Tibial nerve (tissue), 4 donors: ENCODE results near the gene ZNF644.

ENCODE experiments used
- EP300 ChIP-seq, 2 donors: sonication (generic); formaldehyde crosslinking; IDR thresholded peaks; one replicate each; pipeline ENCODE4 v1.6.1; 2017; ENCODE audit warnings: antibody characterized with exemption in 2 of 2, mild to moderate bottlenecking in 1 of 2
- POLR2A ChIP-seq, 2 donors: fragments of 450-650 bp; IDR thresholded peaks; one replicate each; pipeline ENCODE4 v1.6.1; 2017; ENCODE audit warnings: antibody characterized with exemption in 2 of 2, mild to moderate bottlenecking in 2 of 2, moderate library complexity in 2 of 2
- TF ChIP-seq, protein P1 (sequence below), 5 experiments: fragments of 200-600 bp in 3 of 5; fragments of 450-650 bp in 2 of 5; sonication (generic) in 3 of 5; IDR thresholded peaks; one replicate each; pipeline ENCODE4 v1.5.1; 2016 to 2019; ENCODE audit warnings: antibody characterized with exemption in 5 of 5, mild to moderate bottlenecking in 3 of 5, moderate library complexity in 2 of 5

DNA sequence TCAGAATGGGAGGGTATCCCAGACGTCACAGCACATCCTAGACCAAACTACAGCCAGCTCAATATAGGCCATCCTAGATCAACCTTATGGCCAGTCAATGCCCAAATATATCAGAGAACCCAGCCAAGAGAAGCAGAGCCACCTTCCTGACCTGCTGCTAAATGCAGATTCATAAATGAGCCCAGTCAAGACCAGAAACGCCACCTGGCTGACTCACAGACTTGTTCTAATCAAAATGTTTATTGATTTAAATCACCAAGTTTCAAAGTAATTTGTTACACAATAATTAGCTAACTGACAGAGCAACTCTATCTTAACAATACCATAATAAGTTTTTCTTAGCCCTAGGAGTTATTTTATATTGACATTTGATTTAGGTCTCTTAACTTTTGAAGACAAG is 28.6 kb downstream of the ZNF644 start:
- TF ChIP-seq, protein P1, sequence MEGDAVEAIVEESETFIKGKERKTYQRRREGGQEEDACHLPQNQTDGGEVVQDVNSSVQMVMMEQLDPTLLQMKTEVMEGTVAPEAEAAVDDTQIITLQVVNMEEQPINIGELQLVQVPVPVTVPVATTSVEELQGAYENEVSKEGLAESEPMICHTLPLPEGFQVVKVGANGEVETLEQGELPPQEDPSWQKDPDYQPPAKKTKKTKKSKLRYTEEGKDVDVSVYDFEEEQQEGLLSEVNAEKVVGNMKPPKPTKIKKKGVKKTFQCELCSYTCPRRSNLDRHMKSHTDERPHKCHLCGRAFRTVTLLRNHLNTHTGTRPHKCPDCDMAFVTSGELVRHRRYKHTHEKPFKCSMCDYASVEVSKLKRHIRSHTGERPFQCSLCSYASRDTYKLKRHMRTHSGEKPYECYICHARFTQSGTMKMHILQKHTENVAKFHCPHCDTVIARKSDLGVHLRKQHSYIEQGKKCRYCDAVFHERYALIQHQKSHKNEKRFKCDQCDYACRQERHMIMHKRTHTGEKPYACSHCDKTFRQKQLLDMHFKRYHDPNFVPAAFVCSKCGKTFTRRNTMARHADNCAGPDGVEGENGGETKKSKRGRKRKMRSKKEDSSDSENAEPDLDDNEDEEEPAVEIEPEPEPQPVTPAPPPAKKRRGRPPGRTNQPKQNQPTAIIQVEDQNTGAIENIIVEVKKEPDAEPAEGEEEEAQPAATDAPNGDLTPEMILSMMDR (IDR thresholded peaks at IDR 0.05) = no peak
- TF ChIP-seq POLR2A (IDR thresholded peaks at IDR 0.05) (no peak), EP300 (IDR thresholded peaks at IDR 0.05) (no peak)
